Astrocyte of the cerebellum (primary cell): ENCODE data around the gene PTH2.

Experiments
- DNase-seq: peaks from one replicate; pipeline ENCODE4 v3.0.0-alpha.2; 2011; ENCODE audit warnings: low read depth
- H3K4me3 ChIP-seq: 2 replicates; pipeline ENCODE4 v1.5.1; 2011; ENCODE audit warnings: mild to moderate bottlenecking, low read depth, low read length, moderate library complexity
- CTCF ChIP-seq: IDR thresholded peaks from 2 replicates; pipeline ENCODE4 v1.5.1; 2012; ENCODE audit warnings: low read length, low read depth, moderate library complexity, mild to moderate bottlenecking; ENCODE audit errors: missing control alignments
- in situ Hi-C: cut with HindIII; loops from 2 replicates; pipeline ENCODE4 v1.10.0; 2017; ENCODE audit warnings: low sequenced_read_pairs

PTH2 gene

GRCh38 chr19:49414256-49414655, 9.0 kb downstream of the PTH2 start:
- no peak for DNase-seq
- no peak for TF ChIP-seq CTCF
- H3K4me3 ChIP-seq: no peak overlapping the region
- in situ Hi-C loops: no loop called here

GRCh38 chr19:49413348-49413747, 9.9 kb downstream of the PTH2 start:
- in situ Hi-C loops: no loop called here
- no peak overlapping the region for H3K4me3 ChIP-seq
- TF ChIP-seq CTCF: no peak
- DNase-seq: no peak

GRCh38 chr19:49411681-49412326, 11.4 kb downstream of the PTH2 start:
- no peak overlapping the region for H3K4me3 ChIP-seq
- DNase-seq: no peak
- in situ Hi-C loops: no loop called here
- no peak for TF ChIP-seq CTCF

- no peak for DNase-seq
- in situ Hi-C loops: no loop called here
- TF ChIP-seq CTCF: no peak
- H3K4me3 ChIP-seq: no peak overlapping the region
These were observed 13.7 kb downstream of the PTH2 start for GRCh38 chr19:49409441-49410029.

GRCh38 chr19:49408816-49409440, 14.3 kb downstream of the PTH2 start:
- in situ Hi-C loops: no loop called here
- no peak overlapping the region for H3K4me3 ChIP-seq
- DNase-seq: no peak
- TF ChIP-seq CTCF: no peak

- TF ChIP-seq CTCF: no peak
- H3K4me3 ChIP-seq: no peak overlapping the region
- no peak for DNase-seq
- in situ Hi-C loops: no loop called here
These were observed 15.7 kb downstream of the PTH2 start for GRCh38 chr19:49407482-49408015.
